Endothelial cell of umbilical vein (primary cell): ENCODE data around the gene JAKMIP1. TPM values are rescaled to one million over a fixed set of nuclear protein-coding genes. Genes with fewer than 3 reads are reported as not detected.

Experiments used
- BruUV-seq: library from RNA; stranded (reverse); fragments of 400-500 nt; replicated peaks from 2 replicates; lab custom pipeline; 2021; lab: Mats Ljungman, UMichigan
- CTCF ChIA-PET: fragments of 300-600, 350-600 bp; sonication (Branson Sonifier 250); formaldehyde crosslinking; loops from one replicate; lab custom pipeline; 2021; ENCODE audit warnings: antibody characterized with exemption, inconsistent platforms; lab: Charles Lee
- POLR2A ChIA-PET: fragments of 300-600, 350-600 bp; sonication (Branson Sonifier 250); formaldehyde crosslinking; loops from one replicate; lab custom pipeline; 2021; ENCODE audit warnings: antibody characterized with exemption, inconsistent platforms; lab: Charles Lee
- DNase-seq: peaks from one replicate; pipeline ENCODE4 v3.0.0-alpha.2; 2011; ENCODE audit warnings: low read depth, low spot score
- FAIRE-seq: peaks from 2 replicates; lab custom pipeline; 2011; peaks lifted over from hg19 to GRCh38; lab: Jason Lieb, UNC
- H2AFZ ChIP-seq: 2 replicates; pipeline ENCODE4 v1.6.0; 2012; ENCODE audit warnings: low read depth, low read length, control low read depth, inconsistent platforms
- H3K27ac ChIP-seq: 2 replicates; pipeline ENCODE4 v1.5.1; 2011; ENCODE audit warnings: low read depth, mild to moderate bottlenecking, control low read depth, low read length, moderate library complexity; ENCODE audit not compliant: insufficient read depth
- H3K27me3 ChIP-seq, 2 experiments: 2 replicates each; pipeline versions ENCODE4 v1.6.0 to v1.6.1; 2011; ENCODE audit warnings: low read length in 2 of 2, mixed read lengths in 1 of 2; ENCODE audit not compliant: control insufficient read depth in 2 of 2, insufficient read depth in 2 of 2
- H3K36me3 ChIP-seq, 2 experiments: 2 replicates in 1 of 2; 3 replicates in 1 of 2; pipeline ENCODE4 v1.5.1; 2011; ENCODE audit warnings: low read length in 2 of 2, mild to moderate bottlenecking in 1 of 2, moderate library complexity in 1 of 2; ENCODE audit not compliant: control insufficient read depth in 2 of 2, insufficient read depth in 2 of 2; ENCODE audit errors: extremely low read depth in 1 of 2
- H3K4me1 ChIP-seq: 3 replicates; pipeline ENCODE4 v1.5.1; 2011; ENCODE audit warnings: mild to moderate bottlenecking, low read length; ENCODE audit not compliant: control insufficient read depth, insufficient read depth; ENCODE audit errors: extremely low read depth
- H3K4me2 ChIP-seq: 2 replicates; pipeline ENCODE4 v1.6.1; 2011; ENCODE audit warnings: low read length, control low read depth, mixed read lengths; ENCODE audit not compliant: insufficient read depth
- H3K4me3 ChIP-seq, 3 experiments: fragments of 200-600 bp in 1 of 3; sonication (generic), shearing (Covaris generic) in 1 of 3; replicated peaks in 1 of 3; 2 replicates each; pipeline ENCODE4 v1.5.1; 2011 to 2016; ENCODE audit warnings: control low read depth in 3 of 3, low read length in 3 of 3, mild to moderate bottlenecking in 2 of 3, inconsistent platforms in 1 of 3, low read depth in 1 of 3, moderate library complexity in 1 of 3; ENCODE audit not compliant: insufficient read depth in 1 of 3
- H3K79me2 ChIP-seq: 2 replicates; pipeline ENCODE4 v1.6.0; 2012; ENCODE audit warnings: low read length, inconsistent platforms; ENCODE audit not compliant: control insufficient read depth, insufficient read depth
- H3K9ac ChIP-seq: replicated peaks from 2 replicates; pipeline ENCODE3; 2011; ENCODE audit warnings: low read length, control low read depth; ENCODE audit not compliant: insufficient read depth; ENCODE audit errors: extremely low read depth
- H3K9me1 ChIP-seq: replicated peaks from 3 replicates; pipeline ENCODE4 v1.6.0; 2011; ENCODE audit warnings: mild to moderate bottlenecking, low read length; ENCODE audit not compliant: control insufficient read depth, insufficient read depth; ENCODE audit errors: extremely low read depth
- H3K9me3 ChIP-seq: replicated peaks from 2 replicates; pipeline ENCODE4 v1.5.1; 2012; ENCODE audit warnings: low read length, inconsistent platforms; ENCODE audit not compliant: control insufficient read depth, insufficient read depth
- H4K20me1 ChIP-seq: replicated peaks from 2 replicates; pipeline ENCODE3; 2011; ENCODE audit warnings: mild to moderate bottlenecking, low read length; ENCODE audit not compliant: control insufficient read depth, insufficient read depth; ENCODE audit errors: extremely low read depth
- CTCF ChIP-seq, 2 donors: IDR thresholded peaks; 1 replicate in 1 of 2; 2 replicates in 1 of 2; pipeline ENCODE4 v1.5.1; 2011; ENCODE audit warnings: low read length in 2 of 2, mild to moderate bottlenecking in 2 of 2, moderate library complexity in 2 of 2, control low read depth in 1 of 2, inconsistent platforms in 1 of 2, low read depth in 1 of 2; ENCODE audit not compliant: insufficient read depth in 1 of 2; ENCODE audit errors: extremely low read depth in 1 of 2
- EZH2 ChIP-seq: IDR thresholded peaks from 2 replicates; pipeline ENCODE4 v1.6.1; 2012; ENCODE audit warnings: borderline replicate concordance, low read depth, mild to moderate bottlenecking, moderate library complexity, low read length, inconsistent platforms; ENCODE audit not compliant: severe bottlenecking
- FOS ChIP-seq: IDR thresholded peaks from 2 replicates; pipeline ENCODE4 v1.6.1; 2011; ENCODE audit warnings: mild to moderate bottlenecking, low read length, moderate library complexity, borderline replicate concordance; ENCODE audit not compliant: insufficient read depth
- GATA2 ChIP-seq: IDR thresholded peaks from 2 replicates; pipeline ENCODE4 v1.7.0; 2011; ENCODE audit warnings: low read depth, mild to moderate bottlenecking, moderate library complexity, mixed read lengths, low read length; ENCODE audit not compliant: insufficient read length, insufficient read depth
- JUN ChIP-seq: IDR thresholded peaks from 2 replicates; pipeline ENCODE4 v1.6.1; 2011; ENCODE audit warnings: borderline replicate concordance, low read depth; ENCODE audit not compliant: insufficient read length, insufficient read depth
- MAX ChIP-seq: IDR thresholded peaks from 2 replicates; pipeline ENCODE4 v1.6.1; 2011; ENCODE audit not compliant: insufficient read depth, insufficient read length
- MYC ChIP-seq: IDR thresholded peaks from one replicate; pipeline ENCODE4 v1.6.1; 2011; ENCODE audit warnings: mild to moderate bottlenecking, low read depth, low read length
- POLR2A ChIP-seq: IDR thresholded peaks from 2 replicates; pipeline ENCODE4 v1.6.1; 2012; ENCODE audit warnings: low read depth, mild to moderate bottlenecking, control low read depth, low read length
- POLR2AphosphoS5 ChIP-seq: IDR thresholded peaks from 2 replicates; pipeline ENCODE4 v1.6.1; 2012; ENCODE audit warnings: low read depth, mild to moderate bottlenecking, control low read depth, low read length, moderate library complexity; ENCODE audit not compliant: insufficient read depth
- dilution Hi-C: fragments of 300-500 bp; cut with MboI; formaldehyde crosslinking; loops from one replicate; pipeline ENCODE4 v1.15.0; 2019; ENCODE audit warnings: low sequenced_read_pairs; ENCODE audit not compliant: extremely low pct_ligation_motif_present
- intact Hi-C: fragments of 100-400 bp; cut with micrococcal nuclease; formaldehyde crosslinking; loops from one replicate; pipeline ENCODE4 v1.10.0; 2022
- polyA plus RNA-seq, 4 experiments: library from polyadenylated mRNA; depleted of rRNA in 3 of 4; stranded (reverse) in 3 of 4; unstranded in 1 of 4; fragments of >200 nt; gene quantifications; 2 replicates each; pipeline versions ENCODE4 v1.2.1 to v1.2.3, GENCODE V29; 2011 to 2012; ENCODE audit warnings: missing spikeins in 1 of 4
- total RNA-seq: library from RNA; stranded (reverse); gene quantifications from 2 replicates; pipeline ENCODE4 v1.2.3, GENCODE V29; 2021

JAKMIP1 gene
- total and polyA plus RNA-seq, 2 donors (not counting 3 experiments of a cell fraction or from before 2014, with no cell fraction given): not detected

GRCh38 chr4:6229671-6230501, 29.5 kb upstream of the JAKMIP1 start:
- Histone ChIP-seq H3K79me2 (no peaks in the 10 kb centered on the region), H3K4me2 (no peak overlapping the region), H3K27ac (no peak overlapping the region), H3K27me3 (no peaks in the 10 kb centered on the region), H3K4me1 (no peaks in the 10 kb centered on the region), H4K20me1 (no peaks in the 10 kb centered on the region), H2AFZ (no peak overlapping the region), H3K9ac (no peak overlapping the region), H3K9me3 (no peaks in the 10 kb centered on the region), H3K4me3 (no peak overlapping the region), H3K36me3 (no peaks in the 10 kb centered on the region), H3K9me1 (no peaks in the 10 kb centered on the region)
- intact Hi-C loops: no loop called here
- TF ChIP-seq POLR2AphosphoS5 (no peak), FOS (no peak), MAX (no peak), GATA2 (no peak), CTCF (IDR thresholded peaks at IDR 0.05; ENCODE audit: extremely low read depth in 1 of 2, insufficient read depth in 1 of 2, low read depth in 1 of 2, low read length in 2 of 2) (no peak), JUN (no peak), EZH2 (no peak), MYC (no peak), POLR2A (no peak)
- BruUV-seq: no TSS peak
- FAIRE-seq: no peak
- CTCF ChIA-PET: interaction anchor here (1.0 kb wide), 1 partner anchor 21 kb away, joined by 3 read pairs; no protein-coding TSS in a partner anchor
- dilution Hi-C loops: no loop called here
- POLR2A ChIA-PET: no interaction called here
- DNase-seq: no peak
